CD4-positive, alpha-beta T cell (primary cell): Measurements from ENCODE around the gene PORCN. TPM values are rescaled to one million over a fixed set of nuclear protein-coding genes. Genes with fewer than 3 reads are reported as not detected.
"Not testable (repeated sequence)": the region's sequence is repeated elsewhere in the genome, so short reads cannot be mapped to it uniquely, and the experiment has no call there.

ENCODE experiments used
- ATAC-seq: fragments of 200-7000 bp; cut with Tn5 transposase; one replicate; pipeline ENCODE4 v1.10.0; 2022; ENCODE audit warnings: mild to moderate bottlenecking; ENCODE audit not compliant: poor library complexity
- CTCF ChIA-PET: fragments of 350-600 bp; sonication (Branson Sonifier 250); formaldehyde crosslinking; loops from one replicate; lab custom pipeline; 2021; ENCODE audit warnings: antibody characterized with exemption, inconsistent platforms; lab: Charles Lee
- POLR2A ChIA-PET: fragments of 350-600 bp; sonication (Branson Sonifier 250); formaldehyde crosslinking; loops from one replicate; lab custom pipeline; 2021; ENCODE audit warnings: antibody characterized with exemption, inconsistent platforms; lab: Charles Lee
- DNase-seq, 14 experiments: peaks; one replicate each; pipeline ENCODE4 v3.0.0-alpha.2; 2013 to 2020; ENCODE audit warnings: mixed read lengths in 2 of 14
- H3K27ac ChIP-seq, 2 donors: one replicate each; pipeline versions ENCODE4 v1.5.1 to v1.7.0; 2013; ENCODE audit warnings: low read length in 2 of 2, low read depth in 1 of 2, mild to moderate bottlenecking in 1 of 2
- H3K27me3 ChIP-seq, 2 experiments: 1 replicate in 1 of 2; 2 replicates in 1 of 2; pipeline versions ENCODE4 v1.6.1 to v1.7.0; 2013; ENCODE audit warnings: low read length in 2 of 2, control low read depth in 1 of 2, mild to moderate bottlenecking in 1 of 2, moderate library complexity in 1 of 2; ENCODE audit not compliant: insufficient read depth in 2 of 2, control insufficient read depth in 1 of 2
- H3K36me3 ChIP-seq: one replicate; pipeline ENCODE4 v1.6.1; 2013; ENCODE audit warnings: low read length, control low read depth; ENCODE audit not compliant: insufficient read depth
- H3K4me1 ChIP-seq: one replicate; pipeline ENCODE4 v1.6.1; 2013; ENCODE audit warnings: low read length, control low read depth; ENCODE audit not compliant: insufficient read depth
- H3K4me3 ChIP-seq: one replicate; pipeline ENCODE4 v1.5.1; 2013; ENCODE audit warnings: mild to moderate bottlenecking, low read length, moderate library complexity
- H3K9me3 ChIP-seq, 2 experiments: 1 replicate in 1 of 2; 2 replicates in 1 of 2; pipeline versions ENCODE4 v1.6.1 to v1.7.0; 2013; ENCODE audit warnings: low read length in 2 of 2, mild to moderate bottlenecking in 2 of 2, control low read depth in 1 of 2, moderate library complexity in 1 of 2; ENCODE audit not compliant: control insufficient read depth in 1 of 2, insufficient read depth in 1 of 2
- H3K27ac Mint-ChIP-seq: one replicate; pipeline ENCODE4 v1.8.0; 2020; ENCODE audit warnings: mixed read lengths
- H3K27me3 Mint-ChIP-seq: one replicate; pipeline ENCODE4 v1.8.0; 2021; ENCODE audit warnings: mixed read lengths
- H3K36me3 Mint-ChIP-seq: one replicate; pipeline ENCODE4 v1.8.0; 2021; ENCODE audit warnings: low read depth, mixed read lengths
- H3K4me1 Mint-ChIP-seq: one replicate; pipeline ENCODE4 v1.8.0; 2021; ENCODE audit warnings: low read depth, mixed read lengths
- H3K4me3 Mint-ChIP-seq: one replicate; pipeline ENCODE4 v1.8.0; 2020; ENCODE audit warnings: mild to moderate bottlenecking, mixed read lengths
- H3K9me3 Mint-ChIP-seq: one replicate; pipeline ENCODE4 v1.8.0; 2020; ENCODE audit warnings: mixed read lengths
- CTCF ChIP-seq: fragments of 200-600 bp; IDR thresholded peaks from one replicate; pipeline ENCODE4 v1.8.0; 2022; ENCODE audit warnings: antibody characterized with exemption, mild to moderate bottlenecking
- intact Hi-C, 2 experiments: fragments of 100-400 bp; cut with DNase I in 1 of 2; cut with micrococcal nuclease in 1 of 2; formaldehyde crosslinking; loops; one replicate each; pipeline versions ENCODE4 v1.15.1 to v1.9.0; 2023 to 2025; cut with DNase I, micrococcal nuclease
- total RNA-seq, 174 experiments: library from RNA in 2 of 174; stranded (reverse) in 2 of 174; gene quantifications; one replicate each; pipeline ENCODE4 v1.2.3 and lab custom pipeline; 2021 to 2026

Gene PORCN
- total RNA-seq, 2 experiments from 2014 or later = 12.0 to 14.1 TPM

GRCh38 chrX:48516285-48516684, 7.5 kb downstream of the PORCN start:
- Histone ChIP-seq H3K27me3 (no peaks in the 10 kb centered on the region), H3K9me3 (no peaks in the 10 kb centered on the region), H3K27ac (no peak overlapping the region), H3K4me3 (no peak overlapping the region), H3K36me3 (peaks cover 6% of the 10 kb centered on the region), H3K4me1 (peaks cover 25% of the 10 kb centered on the region)
- intact Hi-C loops = no loop called here
- ATAC-seq (no peak), DNase-seq (no peak)
- ChIA-PET POLR2A (no interaction called here), CTCF (no interaction called here)
- peaks cover 26% of the 10 kb centered on the region for H3K4me1 Mint-ChIP-seq
- H3K9me3 Mint-ChIP-seq = no peaks in the 10 kb centered on the region
- no peak overlapping the region for H3K4me3 Mint-ChIP-seq
- H3K36me3 Mint-ChIP-seq = peaks cover 27% of the 10 kb centered on the region
- TF ChIP-seq CTCF = no peak
- no peaks in the 10 kb centered on the region for H3K27me3 Mint-ChIP-seq
- no peak overlapping the region for H3K27ac Mint-ChIP-seq

DNA sequence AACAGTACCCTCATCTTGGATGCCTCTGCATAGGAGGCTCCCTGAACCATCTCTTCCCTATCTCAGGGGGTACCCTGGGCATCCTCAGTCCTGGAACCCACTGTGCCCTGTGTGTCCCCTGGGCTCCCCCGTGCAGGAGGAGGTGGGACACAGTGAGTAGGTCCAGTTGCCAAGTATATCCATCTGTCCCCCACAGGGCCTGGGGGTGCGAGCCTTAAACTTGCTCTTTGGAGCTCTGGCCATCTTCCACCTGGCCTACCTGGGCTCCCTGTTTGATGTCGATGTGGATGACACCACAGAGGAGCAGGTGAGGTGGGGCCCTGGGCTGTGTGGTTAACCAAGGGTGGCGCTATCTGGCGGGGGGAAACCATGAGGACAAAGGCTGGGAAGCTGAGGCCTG, 8.2 kb downstream of the PORCN start:
- CTCF ChIA-PET = interaction anchor here (0.7 kb wide), 1 partner anchor 993 kb away, joined by 3 read pairs; no protein-coding TSS in a partner anchor

GRCh38 chrX:48519481-48519880, 10.7 kb downstream of the PORCN start:
- intact Hi-C loops, H3K9me3 ChIP-seq, H3K27me3 ChIP-seq, H3K9me3 Mint-ChIP-seq, H3K4me3 ChIP-seq, H3K36me3 ChIP-seq, CTCF ChIA-PET, H3K27ac ChIP-seq, ATAC-seq, H3K4me3 Mint-ChIP-seq, H3K27me3 Mint-ChIP-seq: not testable (repeated sequence)
- POLR2A ChIA-PET = interaction anchor here (2.0 kb wide), 1 partner anchor 20 kb away, joined by 7 read pairs; the partner anchor contains the start of gene TBC1D25
- DNase-seq = peak in 1 of 14 experiments; percentile 8
- peaks cover 41% of the 10 kb centered on the region for H3K4me1 ChIP-seq
- Mint-ChIP-seq H3K36me3 (peaks cover 25% of the 10 kb centered on the region), H3K27ac (peak overlapping the region; percentile 89), H3K4me1 (peaks cover 32% of the 10 kb centered on the region)

More for the DNA sequence above, 8.2 kb downstream of the PORCN start:
- Histone ChIP-seq H3K4me1 (peaks cover 26% of the 10 kb centered on the region), H3K27me3 (no peaks in the 10 kb centered on the region), H3K27ac (no peak overlapping the region), H3K36me3 (peaks cover 6% of the 10 kb centered on the region), H3K9me3 (no peaks in the 10 kb centered on the region), H3K4me3 (no peak overlapping the region)
- intact Hi-C loops = no loop called here
- peaks cover 34% of the 10 kb centered on the region for H3K36me3 Mint-ChIP-seq
- H3K4me1 Mint-ChIP-seq = peaks cover 30% of the 10 kb centered on the region
- no peak overlapping the region for H3K4me3 Mint-ChIP-seq
- H3K27me3 Mint-ChIP-seq = no peaks in the 10 kb centered on the region
- ATAC-seq = no peak
- no peak for TF ChIP-seq CTCF
- POLR2A ChIA-PET = no interaction called here
- peak in 2 of 14 experiments; percentile 28 to 38 for DNase-seq
- no peaks in the 10 kb centered on the region for H3K9me3 Mint-ChIP-seq
- no peak overlapping the region for H3K27ac Mint-ChIP-seq

- Histone ChIP-seq H3K4me3 (no peak overlapping the region), H3K27ac (peak overlapping the region; percentile 65), H3K36me3 (peaks cover 9% of the 10 kb centered on the region), H3K4me1 (peaks cover 41% of the 10 kb centered on the region), H3K9me3 (no peaks in the 10 kb centered on the region), H3K27me3 (no peaks in the 10 kb centered on the region)
- POLR2A ChIA-PET = interaction anchor here (1.7 to 2.0 kb wide), 2 partner anchors 19 to 54 kb away, joined by 6 to 7 read pairs; partner anchors contain the start of genes RBM3 and TBC1D25
- Mint-ChIP-seq H3K36me3 (peaks cover 22% of the 10 kb centered on the region), H3K9me3 (no peaks in the 10 kb centered on the region), H3K27ac (peak overlapping the region; percentile 89), H3K27me3 (no peaks in the 10 kb centered on the region), H3K4me3 (peak overlapping the region; percentile 92), H3K4me1 (peaks cover 32% of the 10 kb centered on the region)
- intact Hi-C loops = loop anchor here (5.0 kb wide), 3 partner anchors 43 to 77 kb away; partner anchors contain the start of genes FTSJ1 (in 2 of the 2), RBM3 (in 1 of the 2) and WDR13 (in 1 of the 2)
- TF ChIP-seq CTCF = no peak
- ATAC-seq (no peak), DNase-seq (peak in 2 of 14 experiments; percentile 23 to 42)
- CTCF ChIA-PET = no interaction called here
Observed at GRCh38 chrX:48520455-48520854, 11.7 kb downstream of the PORCN start.
